NCI-H2107 treated with DMSO at 0.1 percent for 48 hours (cell line): ENCODE results near the gene SLIRP.
"Not testable (repeated sequence)": the region's sequence is repeated elsewhere in the genome, so short reads cannot be mapped to it uniquely, and the experiment has no call there.

Experiments
- DNase-seq: peaks from one replicate; lab custom pipeline; 2025; ENCODE audit not compliant: unreplicated experiment; lab: John Stamatoyannopoulos, UW

SLIRP gene

GRCh38 chr14:77707724-77708408 lies at the start of gene SLIRP, which contains the start of gene ALKBH1:
SLIRP (plus strand) TSS chr14:77708103; CDS start chr14:77708112, 9 bp downstream.
ALKBH1 (minus strand) TSS chr14:77708023; CDS start chr14:77708004, 19 bp downstream.
- DNase-seq: peak; percentile 96

GRCh38 chr14:77659831-77660230 lies 48.1 kb upstream of the SLIRP start:
- no peak for DNase-seq

GRCh38 chr14:77660754-77661153 lies 47.1 kb upstream of the SLIRP start:
- peak; percentile 97 for DNase-seq

- DNase-seq: not testable (repeated sequence)
Measured at GRCh38 chr14:77661562-77661961, 46.3 kb upstream of the SLIRP start.

- no peak for DNase-seq
Measured at GRCh38 chr14:77663293-77663692, 44.6 kb upstream of the SLIRP start.

- no peak for DNase-seq
Measured at GRCh38 chr14:77667331-77667730, 40.6 kb upstream of the SLIRP start.

GRCh38 chr14:77673193-77673592 lies 34.7 kb upstream of the SLIRP start:
- DNase-seq: no peak

GRCh38 chr14:77674931-77675330 lies 33.0 kb upstream of the SLIRP start:
- no peak for DNase-seq

- no peak for DNase-seq
Measured at GRCh38 chr14:77681196-77682157, 26.4 kb upstream of the SLIRP start.

GRCh38 chr14:77682158-77682553 lies 25.7 kb upstream of the SLIRP start:
- DNase-seq: no peak

GRCh38 chr14:77691259-77691658 lies 16.6 kb upstream of the SLIRP start:
- DNase-seq: no peak

- DNase-seq: peak; percentile 82
Measured at GRCh38 chr14:77707355-77707723, 564 bp upstream of the SLIRP start.

- DNase-seq: no peak
Measured at GRCh38 chr14:77708749-77709148, 846 bp downstream of the SLIRP start.

- DNase-seq: no peak
Measured at GRCh38 chr14:77709412-77709811, 1.5 kb downstream of the SLIRP start.

GRCh38 chr14:77710364-77710763 lies 2.5 kb downstream of the SLIRP start:
- no peak for DNase-seq

- no peak for DNase-seq
Measured at GRCh38 chr14:77714926-77715325, 7.0 kb downstream of the SLIRP start.

GRCh38 chr14:77717608-77718305 lies 9.9 kb downstream of the SLIRP start:
- DNase-seq: no peak

GRCh38 chr14:77721437-77721836 lies 13.5 kb downstream of the SLIRP start:
- no peak for DNase-seq

GRCh38 chr14:77722301-77722700 lies 14.4 kb downstream of the SLIRP start:
- no peak for DNase-seq

GRCh38 chr14:77730976-77731497 lies 23.1 kb downstream of the SLIRP start:
- DNase-seq: no peak

- DNase-seq: no peak
Measured at GRCh38 chr14:77738559-77739250, 30.8 kb downstream of the SLIRP start.
